Body of pancreas (tissue), 4 donors: ENCODE data around the gene OSER1.

Source experiments
- CTCF ChIP-seq, 7 experiments: fragments of 450-650 bp in 4 of 7; fragments of 200-600 bp in 3 of 7; sonication (generic) in 3 of 7; IDR thresholded peaks; one replicate each; pipeline ENCODE4 v1.5.1; 2016 to 2019; ENCODE audit warnings: antibody characterized with exemption in 7 of 7
- POLR2A ChIP-seq, 3 donors: fragments of 450-650 bp; IDR thresholded peaks; one replicate each; pipeline ENCODE4 v1.6.1; 2016; ENCODE audit warnings: antibody characterized with exemption in 3 of 3, mild to moderate bottlenecking in 2 of 3

- no peak for TF ChIP-seq CTCF (IDR thresholded peaks at IDR 0.05)
- TF ChIP-seq POLR2A (IDR thresholded peaks at IDR 0.05) = no peak
Measured at GRCh38 chr20:44182863-44183262, 27.7 kb downstream of the OSER1 start.
